Ascending aorta (tissue), 2 donors: ENCODE results near the gene ADAP1. TPM values are rescaled to one million over a fixed set of nuclear protein-coding genes. Genes with fewer than 3 reads are reported as not detected.
"Not testable (repeated sequence)": the region's sequence is repeated elsewhere in the genome, so short reads cannot be mapped to it uniquely, and the experiment has no call there.

ENCODE experiments used
- DNase-seq, 2 donors: peaks; one replicate each; pipeline ENCODE4 v3.0.0-alpha.2; 2019; ENCODE audit warnings: low spot score in 2 of 2
- H3K27ac ChIP-seq, 2 donors: fragments of 200-600 bp; sonication (generic); one replicate each; pipeline ENCODE4 v1.5.1; 2016 to 2017; ENCODE audit warnings: mild to moderate bottlenecking in 1 of 2
- H3K27me3 ChIP-seq: fragments of 200-600 bp; sonication (generic); one replicate; pipeline ENCODE4 v1.5.1; 2017
- H3K36me3 ChIP-seq, 2 donors: fragments of 200-600 bp; sonication (generic); one replicate each; pipeline ENCODE4 v1.5.1; 2016
- H3K4me1 ChIP-seq, 2 donors: fragments of 200-600 bp; sonication (generic); one replicate each; pipeline ENCODE4 v1.5.1; 2016 to 2017; ENCODE audit warnings: mild to moderate bottlenecking in 1 of 2
- H3K4me3 ChIP-seq, 2 donors: fragments of 200-600 bp; sonication (generic); one replicate each; pipeline ENCODE4 v1.5.1; 2016 to 2017; ENCODE audit warnings: mild to moderate bottlenecking in 1 of 2
- H3K9me3 ChIP-seq, 2 donors: fragments of 200-600 bp; sonication (generic); one replicate each; pipeline ENCODE4 v1.5.1; 2016
- CTCF ChIP-seq, 3 experiments: fragments of 200-600 bp in 2 of 3; fragments of 450-650 bp in 1 of 3; sonication (generic) in 2 of 3; IDR thresholded peaks; one replicate each; pipeline ENCODE4 v1.5.1; 2016 to 2019; ENCODE audit warnings: antibody characterized with exemption in 3 of 3, mild to moderate bottlenecking in 1 of 3, moderate library complexity in 1 of 3
- intact Hi-C: fragments of 100-400 bp; cut with DNase I; formaldehyde crosslinking; loops from one replicate; pipeline ENCODE4 v1.15.1; 2023
- total RNA-seq: library from RNA; depleted of rRNA; stranded (reverse); fragments of >200 nt; gene quantifications from one replicate; pipeline ENCODE4 v1.1.0, GENCODE V29; 2016

ADAP1 gene
- total RNA-seq, 1 donor from 2014 or later: 44.5 TPM

- H3K4me1 ChIP-seq, H3K27me3 ChIP-seq, H3K9me3 ChIP-seq, DNase-seq, intact Hi-C loops, H3K27ac ChIP-seq, H3K36me3 ChIP-seq: not testable (repeated sequence)
- peak overlapping the region in 1 of 2 donors; percentile 61 for H3K4me3 ChIP-seq
- TF ChIP-seq CTCF (IDR thresholded peaks at IDR 0.05): peak; percentile 68 to 91 (median 89)
Measured at GRCh38 chr7:908591-909357, 45.7 kb downstream of the ADAP1 start.

DNA sequence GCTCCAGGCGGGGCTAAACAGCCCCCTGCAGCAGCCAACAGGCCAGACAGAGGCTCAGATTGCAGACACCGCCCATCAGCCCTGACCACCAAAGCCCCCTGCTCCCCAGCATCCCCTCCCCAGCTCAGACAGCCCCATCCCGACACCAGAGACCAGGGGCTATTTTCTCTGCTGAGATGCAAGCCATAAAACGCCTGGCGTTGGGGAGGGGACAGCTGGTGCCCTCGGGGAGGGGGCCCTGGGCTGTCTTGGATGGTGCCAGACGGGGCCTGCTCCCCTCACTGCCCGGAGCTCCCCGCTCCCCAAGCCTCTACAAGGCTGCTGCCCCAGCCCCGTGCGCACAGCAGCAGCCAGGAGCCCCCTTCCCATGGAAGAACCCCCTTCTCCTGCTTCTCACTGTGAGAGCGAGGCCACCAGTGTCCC lies 46.3 kb downstream of the ADAP1 start:
- intact Hi-C loops: no loop called here

GRCh38 chr7:907158-907980 lies 47.1 kb downstream of the ADAP1 start:
- Histone ChIP-seq H3K27ac (no peak overlapping the region), H3K36me3 (no peaks in the 10 kb centered on the region), H3K4me1 (peaks cover 0 to 4% of the 10 kb centered on the region in 2 donors), H3K4me3 (no peak overlapping the region), H3K27me3 (no peaks in the 10 kb centered on the region), H3K9me3 (no peaks in the 10 kb centered on the region)
- intact Hi-C loops: no loop called here
- no peak for DNase-seq
- no peak for TF ChIP-seq CTCF (IDR thresholded peaks at IDR 0.05)

More for the DNA sequence above, 46.3 kb downstream of the ADAP1 start:
- H3K9me3 ChIP-seq: no peaks in the 10 kb centered on the region
- H3K27me3 ChIP-seq: no peaks in the 10 kb centered on the region
- H3K4me1 ChIP-seq: peaks cover 0 to 4% of the 10 kb centered on the region in 2 donors
- TF ChIP-seq CTCF (IDR thresholded peaks at IDR 0.05): no peak
- no peak overlapping the region for H3K27ac ChIP-seq
- H3K4me3 ChIP-seq: no peak overlapping the region
- no peaks in the 10 kb centered on the region for H3K36me3 ChIP-seq
- no peak for DNase-seq

DNA sequence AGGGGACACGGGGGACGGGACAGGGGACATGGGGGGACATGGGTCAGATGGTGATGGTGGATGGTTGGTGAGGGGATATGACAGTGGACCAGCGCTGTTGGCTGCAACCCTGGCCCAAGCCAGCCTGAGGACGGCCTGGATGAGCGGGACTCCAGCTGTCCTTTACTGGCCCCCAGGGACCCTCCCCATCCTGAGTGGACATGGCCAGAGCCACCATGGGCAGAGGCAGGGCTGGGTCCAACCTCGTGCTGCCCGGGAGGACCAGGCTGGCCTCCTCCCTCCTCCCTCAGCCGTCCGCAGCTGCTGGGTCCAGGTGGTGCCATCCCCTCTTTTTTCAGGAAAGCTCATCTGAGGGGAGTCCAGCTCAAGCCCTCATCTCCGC lies 47.7 kb downstream of the ADAP1 start:
- intact Hi-C loops: no loop called here
- no peak for DNase-seq
- no peaks in the 10 kb centered on the region for H3K9me3 ChIP-seq
- no peak overlapping the region for H3K4me3 ChIP-seq
- no peaks in the 10 kb centered on the region for H3K36me3 ChIP-seq
- TF ChIP-seq CTCF (IDR thresholded peaks at IDR 0.05): no peak
- H3K4me1 ChIP-seq: peaks cover 0 to 4% of the 10 kb centered on the region in 2 donors
- no peak overlapping the region for H3K27ac ChIP-seq
- no peaks in the 10 kb centered on the region for H3K27me3 ChIP-seq

DNA sequence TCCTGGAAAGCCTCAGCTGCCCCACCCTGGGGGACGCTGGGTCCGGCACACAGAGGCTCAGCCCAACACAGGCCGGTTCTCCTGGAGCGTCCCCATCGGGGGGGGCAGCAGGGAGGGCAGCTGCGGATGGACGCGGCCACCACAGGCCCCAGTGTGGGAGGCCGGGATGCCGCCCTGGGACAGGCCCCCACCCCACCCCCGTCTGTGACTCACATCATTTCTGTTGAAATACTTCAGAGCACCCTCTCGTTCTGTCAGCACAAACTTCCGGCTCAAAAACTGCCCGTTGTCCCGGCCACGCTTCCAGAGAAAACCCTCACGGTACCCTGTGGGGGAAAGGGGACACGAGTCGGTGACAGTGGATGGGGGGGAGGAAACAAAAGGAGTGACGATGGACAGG lies 49.6 kb downstream of the ADAP1 start:
- intact Hi-C loops: no loop called here
- no peak for DNase-seq
- Histone ChIP-seq H3K27me3 (no peaks in the 10 kb centered on the region), H3K27ac (no peak overlapping the region), H3K4me3 (peak overlapping the region in 1 of 2 donors; percentile 14), H3K4me1 (peaks cover 0 to 4% of the 10 kb centered on the region in 2 donors), H3K36me3 (no peaks in the 10 kb centered on the region), H3K9me3 (no peaks in the 10 kb centered on the region)
- TF ChIP-seq CTCF (IDR thresholded peaks at IDR 0.05): no peak
